GM13976 (cell line): ENCODE results near the gene BMERB1.
"Not testable (repeated sequence)": the region's sequence is repeated elsewhere in the genome, so short reads cannot be mapped to it uniquely, and the experiment has no call there.

Source experiments
- DNase-seq: peaks from one replicate; pipeline ENCODE4 v3.0.0; 2012; ENCODE audit warnings: low spot score
- CTCF ChIP-seq: IDR thresholded peaks from 2 replicates; pipeline ENCODE4 v1.5.1; 2012; ENCODE audit warnings: borderline replicate concordance, mild to moderate bottlenecking; ENCODE audit not compliant: insufficient read depth; ENCODE audit errors: extremely low read depth, missing control alignments, control extremely low read depth
- in situ Hi-C: fragments of 300-500 bp; cut with MboI; formaldehyde crosslinking; loops from one replicate; pipeline ENCODE4 v1.12.0; 2022; ENCODE audit warnings: low sequenced_read_pairs, mixed read lengths, inconsistent platforms; ENCODE audit not compliant: unreplicated experiment

BMERB1 gene

GRCh38 chr16:15434425-15435215, at the start of gene BMERB1:
Gene BMERB1 (plus strand): TSS chr16:15434588. CDS start chr16:15434654, 66 bp downstream.
- TF ChIP-seq CTCF, result no peak
- peak; percentile 29 for DNase-seq
- in situ Hi-C loops, result no loop called here

- in situ Hi-C loops, DNase-seq: not testable (repeated sequence)
Measured at GRCh38 chr16:15388060-15388459, 46.3 kb upstream of the BMERB1 start.

GRCh38 chr16:15389916-15390315, 44.5 kb upstream of the BMERB1 start:
- DNase-seq, in situ Hi-C loops: not testable (repeated sequence)

- in situ Hi-C loops, DNase-seq: not testable (repeated sequence)
Measured at GRCh38 chr16:15393025-15393424, 41.4 kb upstream of the BMERB1 start.

GRCh38 chr16:15395631-15396508, 38.5 kb upstream of the BMERB1 start, which contains the start of gene MPV17L:
Gene MPV17L (plus strand): TSS chr16:15395754. CDS start chr16:15395898, 144 bp downstream.
- DNase-seq, in situ Hi-C loops: not testable (repeated sequence)

GRCh38 chr16:15396509-15396829, 37.9 kb upstream of the BMERB1 start:
- in situ Hi-C loops, DNase-seq: not testable (repeated sequence)

GRCh38 chr16:15396948-15397594, 37.3 kb upstream of the BMERB1 start:
- TF ChIP-seq CTCF, result no peak
- DNase-seq, result no peak
- in situ Hi-C loops, result no loop called here

- no peak for TF ChIP-seq CTCF
- no peak for DNase-seq
- in situ Hi-C loops, result no loop called here
Measured at GRCh38 chr16:15398618-15399316, 35.6 kb upstream of the BMERB1 start.

GRCh38 chr16:15399317-15399716, 35.1 kb upstream of the BMERB1 start:
- in situ Hi-C loops, result no loop called here
- no peak for TF ChIP-seq CTCF

GRCh38 chr16:15400314-15400713, 34.1 kb upstream of the BMERB1 start:
- DNase-seq, in situ Hi-C loops: not testable (repeated sequence)

More at GRCh38 chr16:15399317-15399716, 35.1 kb upstream of the BMERB1 start:
- no peak for DNase-seq
